Measurements from ENCODE around the gene CEMIP.

GRCh38 chr15:80753161-80753560 is 26.0 kb upstream of the CEMIP start:
- TF ChIP-seq POLR2A (IDR thresholded peaks at IDR 0.05; ENCODE audit: low read depth, low read length) (no peak), RAD21 (IDR thresholded peaks at IDR 0.05; ENCODE audit: low read length) (no peak), RCOR1 (IDR thresholded peaks at IDR 0.05; ENCODE audit: insufficient replicate concordance, low read length) (no peak), MAZ (IDR thresholded peaks at IDR 0.05; ENCODE audit: borderline replicate concordance, low read depth, low read length) (no peak), RFX5 (IDR thresholded peaks at IDR 0.05; ENCODE audit: low read depth, low read length) (no peak)

All from IMR-90 (cell line).